ENCODE measurements around the gene LIN7A.

The LIN7A gene

DNA sequence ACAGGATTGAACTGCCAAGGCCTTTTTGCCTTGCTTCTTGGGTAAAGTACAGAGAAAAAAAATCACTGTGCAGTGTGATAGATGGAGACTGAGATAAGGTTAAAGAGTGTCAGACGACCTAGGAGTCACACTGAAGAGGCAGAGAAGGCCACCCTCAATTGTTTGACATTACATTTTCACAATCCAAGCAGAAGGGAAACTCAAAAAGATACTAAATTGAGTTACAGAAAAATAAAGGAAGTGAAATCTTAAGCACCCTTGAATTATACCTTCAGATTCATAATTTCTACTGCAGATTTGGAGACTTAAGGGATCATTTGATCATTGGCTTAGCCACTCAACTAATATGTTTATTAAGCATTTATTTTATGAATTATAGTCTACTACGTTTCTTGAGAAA, 123.9 kb downstream of the LIN7A start:
- H3K4me3 ChIP-seq (ENCODE audit: low read depth, low read length): no peak overlapping the region
- H3K27ac ChIP-seq (ENCODE audit: low read depth, low read length): no peak overlapping the region
- no peaks in the 10 kb centered on the region for H3K27me3 ChIP-seq (ENCODE audit: insufficient read depth, low read length)
- no peaks in the 10 kb centered on the region for H3K4me1 ChIP-seq (ENCODE audit: control insufficient read depth, insufficient read depth, low read length, unreplicated experiment)
- no peaks in the 10 kb centered on the region for H3K79me2 ChIP-seq (ENCODE audit: control insufficient read depth, insufficient read depth, low read length, unreplicated experiment)
- H3K36me3 ChIP-seq (ENCODE audit: insufficient read depth, low read length): no peaks in the 10 kb centered on the region
- no peak overlapping the region for H2AFZ ChIP-seq (ENCODE audit: low read length, unreplicated experiment)

DNA sequence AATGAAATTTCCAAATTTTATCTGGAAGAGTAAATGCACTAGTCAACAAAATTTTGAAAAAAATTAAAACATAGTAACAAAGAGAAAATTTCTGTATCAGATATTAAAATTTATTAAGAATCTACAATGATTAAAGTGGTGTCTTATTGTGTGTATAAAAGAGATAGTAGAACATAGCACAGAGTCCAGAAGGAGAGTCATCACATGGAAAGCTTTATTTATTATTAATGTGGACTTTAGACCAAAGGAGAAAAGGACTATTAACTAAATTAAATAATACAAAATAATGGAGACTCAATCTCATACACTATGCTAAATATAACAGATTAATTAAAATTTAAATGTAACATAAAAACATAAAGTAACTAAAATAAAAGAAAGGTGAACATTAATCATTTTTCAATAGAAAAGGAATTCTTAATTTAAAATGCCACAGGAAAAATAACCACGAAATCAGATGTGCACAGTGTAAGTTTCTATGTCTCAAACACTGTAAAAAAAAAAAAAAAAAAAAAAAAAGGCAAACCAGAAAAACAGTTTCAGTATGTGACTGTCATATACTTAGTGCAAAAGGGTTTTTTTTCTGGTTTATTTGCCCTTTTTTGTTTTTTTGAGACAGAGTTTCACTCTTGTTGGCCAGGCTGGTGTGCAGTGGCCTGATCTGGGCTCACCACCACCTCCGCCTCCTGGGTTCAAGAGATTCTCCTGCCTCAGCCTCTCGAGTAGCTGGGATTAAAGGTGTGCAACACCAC, 125.6 kb downstream of the LIN7A start:
- no peak overlapping the region for H3K4me3 ChIP-seq (ENCODE audit: low read depth, low read length)
- no peak overlapping the region for H2AFZ ChIP-seq (ENCODE audit: low read length, unreplicated experiment)
- no peak overlapping the region for H3K27ac ChIP-seq (ENCODE audit: low read depth, low read length)
- H3K4me1 ChIP-seq (ENCODE audit: control insufficient read depth, insufficient read depth, low read length, unreplicated experiment): no peaks in the 10 kb centered on the region
- no peaks in the 10 kb centered on the region for H3K36me3 ChIP-seq (ENCODE audit: insufficient read depth, low read length)
- no peaks in the 10 kb centered on the region for H3K27me3 ChIP-seq (ENCODE audit: insufficient read depth, low read length)
- H3K79me2 ChIP-seq (ENCODE audit: control insufficient read depth, insufficient read depth, low read length, unreplicated experiment): no peaks in the 10 kb centered on the region

DNA sequence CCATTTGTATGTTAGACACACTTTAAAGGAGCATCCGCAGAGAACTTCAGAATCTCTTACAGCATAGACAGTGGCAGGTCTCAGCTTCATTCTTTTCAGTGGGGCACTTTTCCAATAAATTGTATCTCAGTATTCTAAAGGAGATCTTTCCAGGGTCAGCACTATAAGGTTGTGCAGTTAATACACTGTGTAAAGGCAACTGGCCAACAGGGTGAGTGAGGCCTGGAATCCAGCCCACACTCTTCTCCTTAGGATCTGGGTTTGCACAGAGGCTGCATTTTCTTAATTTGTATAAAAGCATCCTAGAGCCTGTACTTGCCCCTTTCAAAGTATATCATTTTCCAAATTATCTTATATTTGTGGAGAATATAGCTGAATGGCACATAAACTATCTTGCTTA, 126.9 kb downstream of the LIN7A start:
- Histone ChIP-seq H3K4me1 (ENCODE audit: control insufficient read depth, insufficient read depth, low read length, unreplicated experiment) (no peaks in the 10 kb centered on the region), H2AFZ (ENCODE audit: low read length, unreplicated experiment) (no peak overlapping the region), H3K27ac (ENCODE audit: low read depth, low read length) (no peak overlapping the region), H3K36me3 (ENCODE audit: insufficient read depth, low read length) (no peaks in the 10 kb centered on the region), H3K27me3 (ENCODE audit: insufficient read depth, low read length) (no peaks in the 10 kb centered on the region), H3K4me3 (ENCODE audit: low read depth, low read length) (no peak overlapping the region), H3K79me2 (ENCODE audit: control insufficient read depth, insufficient read depth, low read length, unreplicated experiment) (no peaks in the 10 kb centered on the region)

DNA sequence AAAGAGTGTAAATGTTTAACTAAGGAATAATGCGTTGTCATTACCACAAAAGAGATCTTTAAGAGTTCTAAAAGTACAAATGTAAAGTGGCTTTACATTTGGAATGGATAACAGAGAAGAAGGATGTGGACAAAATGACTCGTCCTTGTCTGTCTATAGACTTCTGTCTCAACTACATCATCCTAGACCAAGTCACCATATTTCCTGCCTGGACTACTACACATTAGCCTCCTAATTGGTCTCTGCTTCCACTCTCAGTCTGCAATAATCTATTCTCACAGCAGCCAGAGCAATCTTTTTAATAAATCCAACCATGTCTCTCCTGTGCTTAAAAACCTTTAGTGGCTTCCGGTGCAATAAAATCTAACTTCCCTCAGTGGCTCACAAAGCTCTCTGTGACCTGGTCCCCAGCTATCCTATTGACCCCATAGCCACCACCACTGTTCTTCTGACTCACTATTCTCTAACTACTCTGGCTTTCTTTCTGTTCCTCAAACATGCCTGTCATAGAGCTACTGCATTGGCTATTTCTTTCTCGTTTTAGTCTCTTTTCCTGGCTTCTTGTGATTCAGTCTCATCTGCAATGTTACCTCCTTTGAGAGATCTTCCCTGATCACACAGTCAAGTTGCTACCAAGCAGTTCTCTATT, 130.0 kb downstream of the LIN7A start:
- no peaks in the 10 kb centered on the region for H3K79me2 ChIP-seq (ENCODE audit: control insufficient read depth, insufficient read depth, low read length, unreplicated experiment)
- H3K27me3 ChIP-seq (ENCODE audit: insufficient read depth, low read length): no peaks in the 10 kb centered on the region
- H3K4me1 ChIP-seq (ENCODE audit: control insufficient read depth, insufficient read depth, low read length, unreplicated experiment): no peaks in the 10 kb centered on the region
- H2AFZ ChIP-seq (ENCODE audit: low read length, unreplicated experiment): no peak overlapping the region
- H3K27ac ChIP-seq (ENCODE audit: low read depth, low read length): no peak overlapping the region
- no peaks in the 10 kb centered on the region for H3K36me3 ChIP-seq (ENCODE audit: insufficient read depth, low read length)
- H3K4me3 ChIP-seq (ENCODE audit: low read depth, low read length): no peak overlapping the region

DNA sequence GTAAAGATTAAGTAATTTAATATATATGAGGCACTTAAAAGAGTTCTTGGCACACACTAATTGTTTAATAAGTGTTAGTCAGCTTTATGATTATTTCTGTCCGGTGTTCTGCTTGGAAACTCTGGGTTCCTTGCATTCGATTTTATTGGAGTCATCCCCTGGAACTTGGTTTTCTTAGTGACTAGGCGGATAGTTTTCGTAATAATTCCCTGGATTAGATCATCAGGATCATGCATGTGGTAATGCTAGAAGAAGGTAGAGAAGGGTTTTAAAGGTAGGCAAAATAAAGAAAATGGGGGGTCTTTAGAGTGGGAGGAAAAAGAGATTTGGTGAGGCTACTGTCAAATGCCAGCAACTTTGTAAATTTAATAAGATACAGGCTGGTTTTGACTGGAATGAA, 132.6 kb downstream of the LIN7A start:
- no peaks in the 10 kb centered on the region for H3K4me1 ChIP-seq (ENCODE audit: control insufficient read depth, insufficient read depth, low read length, unreplicated experiment)
- H3K4me3 ChIP-seq (ENCODE audit: low read depth, low read length): no peak overlapping the region
- H3K36me3 ChIP-seq (ENCODE audit: insufficient read depth, low read length): no peaks in the 10 kb centered on the region
- H2AFZ ChIP-seq (ENCODE audit: low read length, unreplicated experiment): no peak overlapping the region
- no peak overlapping the region for H3K27ac ChIP-seq (ENCODE audit: low read depth, low read length)
- H3K27me3 ChIP-seq (ENCODE audit: insufficient read depth, low read length): no peaks in the 10 kb centered on the region
- H3K79me2 ChIP-seq (ENCODE audit: control insufficient read depth, insufficient read depth, low read length, unreplicated experiment): no peaks in the 10 kb centered on the region

DNA sequence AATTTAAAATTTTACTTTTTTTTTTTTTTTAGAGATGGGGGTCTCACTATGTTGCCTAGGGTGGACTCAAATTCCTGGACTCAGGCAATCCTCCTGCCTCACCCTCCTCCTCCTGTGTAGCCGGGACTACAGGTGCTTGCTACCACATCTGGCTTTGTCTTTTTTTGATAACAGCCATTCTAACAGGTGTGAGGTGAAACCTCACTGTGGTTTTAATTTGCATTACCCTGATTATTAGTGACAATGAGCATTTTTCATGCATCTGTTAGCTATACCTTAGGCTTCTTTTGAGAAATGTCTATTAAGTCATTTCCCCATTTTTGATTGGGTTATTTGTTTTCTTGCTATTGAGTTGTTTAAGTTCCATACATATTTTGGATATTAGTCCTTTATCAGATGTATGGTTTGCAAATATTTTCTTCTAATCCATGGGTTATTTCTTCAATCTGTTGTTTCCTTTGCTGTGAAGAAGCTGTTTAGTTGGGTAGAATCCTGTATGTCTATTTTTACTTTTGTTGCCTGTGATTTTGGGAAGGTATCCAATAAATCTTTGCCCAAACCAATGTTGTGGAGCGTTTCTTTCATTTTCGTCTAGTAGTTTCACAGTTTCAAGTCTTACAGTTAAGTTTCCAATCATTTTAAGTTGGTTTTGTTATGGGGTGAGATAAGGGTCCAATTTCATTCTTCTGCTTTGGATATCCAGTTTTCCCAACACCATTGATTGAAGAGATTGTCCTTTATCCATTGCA, 134.9 kb downstream of the LIN7A start:
- Histone ChIP-seq H3K27me3 (ENCODE audit: insufficient read depth, low read length) (no peaks in the 10 kb centered on the region), H3K4me1 (ENCODE audit: control insufficient read depth, insufficient read depth, low read length, unreplicated experiment) (no peaks in the 10 kb centered on the region), H3K4me3 (ENCODE audit: low read depth, low read length) (no peak overlapping the region), H3K36me3 (ENCODE audit: insufficient read depth, low read length) (no peaks in the 10 kb centered on the region; the same call in 1 of the 2 replicates), H3K27ac (ENCODE audit: low read depth, low read length) (no peak overlapping the region), H2AFZ (ENCODE audit: low read length, unreplicated experiment) (no peak overlapping the region), H3K79me2 (ENCODE audit: control insufficient read depth, insufficient read depth, low read length, unreplicated experiment) (no peaks in the 10 kb centered on the region)

DNA sequence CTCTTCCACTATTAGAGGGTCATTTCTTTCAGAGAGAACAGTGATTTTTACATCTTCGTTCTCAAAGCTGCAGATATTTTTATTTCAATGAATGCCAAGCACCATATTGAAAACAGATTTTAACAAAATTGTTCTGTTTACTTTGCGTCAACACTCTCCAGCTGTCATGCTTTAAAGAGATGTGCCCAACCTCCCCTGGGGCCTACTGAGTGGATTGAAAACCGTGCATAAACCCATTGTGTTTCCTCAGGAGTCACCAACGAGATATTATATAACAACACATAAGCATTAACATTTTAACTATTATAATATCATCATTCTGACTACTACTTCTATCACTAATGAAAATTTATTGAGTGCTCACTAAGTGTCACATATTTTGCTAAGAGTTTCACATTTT, 139.5 kb downstream of the LIN7A start:
- Histone ChIP-seq H3K27me3 (ENCODE audit: insufficient read depth, low read length) (no peaks in the 10 kb centered on the region), H3K27ac (ENCODE audit: low read depth, low read length) (no peak overlapping the region), H3K79me2 (ENCODE audit: control insufficient read depth, insufficient read depth, low read length, unreplicated experiment) (no peaks in the 10 kb centered on the region), H2AFZ (ENCODE audit: low read length, unreplicated experiment) (no peak overlapping the region), H3K4me1 (ENCODE audit: control insufficient read depth, insufficient read depth, low read length, unreplicated experiment) (no peaks in the 10 kb centered on the region), H3K36me3 (ENCODE audit: insufficient read depth, low read length) (no peaks in the 10 kb centered on the region; the same call in 1 of the 2 replicates), H3K4me3 (ENCODE audit: low read depth, low read length) (no peak overlapping the region)

DNA sequence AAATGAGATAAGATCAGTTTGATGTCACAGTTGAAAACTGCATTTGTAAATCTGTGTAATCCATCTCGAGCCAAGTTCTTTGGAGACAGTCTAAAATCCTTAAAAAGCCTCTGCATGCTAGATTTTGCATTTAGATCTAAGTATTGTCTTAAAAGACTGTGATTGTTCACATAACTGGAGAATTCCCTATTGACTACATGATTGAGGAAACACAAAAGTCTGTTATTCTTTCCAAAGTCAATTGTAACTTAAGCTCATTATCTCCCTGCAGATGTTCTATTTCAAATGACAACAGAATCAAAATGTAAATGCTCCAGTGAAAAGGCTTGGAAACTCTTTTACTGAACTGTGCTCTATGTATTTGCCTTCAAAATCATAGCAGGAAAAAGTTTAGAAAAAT, 143.2 kb downstream of the LIN7A start:
- no peaks in the 10 kb centered on the region for H3K4me1 ChIP-seq (ENCODE audit: control insufficient read depth, insufficient read depth, low read length, unreplicated experiment)

DNA sequence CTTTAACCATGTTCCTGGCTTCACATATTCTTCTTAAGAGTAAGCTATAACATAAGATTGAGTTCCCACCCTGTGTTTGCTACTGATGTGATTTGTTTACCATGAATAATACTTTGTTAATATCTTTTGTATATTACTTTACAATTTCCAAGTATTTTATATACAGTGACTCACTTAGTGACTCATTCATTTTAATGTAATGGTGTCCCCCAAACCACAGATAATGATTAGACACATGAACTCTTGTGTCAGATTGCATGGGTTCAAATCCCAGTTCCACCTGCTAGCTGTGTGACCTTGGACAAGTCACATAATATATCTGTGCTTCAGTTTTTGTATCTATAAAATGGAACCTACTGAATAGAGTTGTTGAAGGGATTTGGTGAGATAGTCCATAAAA, 144.9 kb downstream of the LIN7A start:
- H3K4me1 ChIP-seq (ENCODE audit: control insufficient read depth, insufficient read depth, low read length, unreplicated experiment): no peaks in the 10 kb centered on the region
- no peaks in the 10 kb centered on the region; the same call in 1 of the 2 replicates for H3K36me3 ChIP-seq (ENCODE audit: insufficient read depth, low read length)
- H2AFZ ChIP-seq (ENCODE audit: low read length, unreplicated experiment): no peak overlapping the region
- H3K79me2 ChIP-seq (ENCODE audit: control insufficient read depth, insufficient read depth, low read length, unreplicated experiment): no peaks in the 10 kb centered on the region
- H3K27ac ChIP-seq (ENCODE audit: low read depth, low read length): no peak overlapping the region
- H3K27me3 ChIP-seq (ENCODE audit: insufficient read depth, low read length): no peaks in the 10 kb centered on the region
- H3K4me3 ChIP-seq (ENCODE audit: low read depth, low read length): no peak overlapping the region

More for the DNA sequence above, 143.2 kb downstream of the LIN7A start:
- Histone ChIP-seq H3K27me3 (ENCODE audit: insufficient read depth, low read length) (no peaks in the 10 kb centered on the region), H2AFZ (ENCODE audit: low read length, unreplicated experiment) (no peak overlapping the region), H3K36me3 (ENCODE audit: insufficient read depth, low read length) (no peaks in the 10 kb centered on the region; the same call in 1 of the 2 replicates), H3K27ac (ENCODE audit: low read depth, low read length) (no peak overlapping the region), H3K79me2 (ENCODE audit: control insufficient read depth, insufficient read depth, low read length, unreplicated experiment) (no peaks in the 10 kb centered on the region), H3K4me3 (ENCODE audit: low read depth, low read length) (no peak overlapping the region)

DNA sequence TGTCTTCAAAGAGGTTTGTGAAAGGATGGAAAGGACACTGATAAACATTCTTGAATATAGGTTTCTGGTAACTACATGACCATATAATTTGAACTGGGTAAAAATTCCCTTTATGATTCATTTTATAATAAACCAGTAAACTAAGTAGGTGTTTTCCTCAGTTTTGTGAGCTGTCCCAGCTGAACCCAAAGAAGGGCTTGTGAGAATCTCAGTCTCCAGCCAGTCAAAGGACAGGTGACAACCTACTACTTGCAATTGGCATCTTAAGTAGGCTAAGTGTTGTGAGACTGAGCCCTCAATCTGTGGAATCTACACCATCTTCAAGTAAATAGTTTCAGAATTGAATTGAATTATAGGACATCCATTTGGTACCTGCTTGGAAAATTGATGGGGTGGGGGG, 145.9 kb downstream of the LIN7A start:
- Histone ChIP-seq H3K79me2 (ENCODE audit: control insufficient read depth, insufficient read depth, low read length, unreplicated experiment) (no peaks in the 10 kb centered on the region), H3K27me3 (ENCODE audit: insufficient read depth, low read length) (no peaks in the 10 kb centered on the region), H3K4me3 (ENCODE audit: low read depth, low read length) (no peak overlapping the region), H3K36me3 (ENCODE audit: insufficient read depth, low read length) (no peaks in the 10 kb centered on the region), H2AFZ (ENCODE audit: low read length, unreplicated experiment) (no peak overlapping the region), H3K4me1 (ENCODE audit: control insufficient read depth, insufficient read depth, low read length, unreplicated experiment) (no peaks in the 10 kb centered on the region), H3K27ac (ENCODE audit: low read depth, low read length) (no peak overlapping the region)
